GM18873 (cell line): ENCODE results near the gene TIMM23B.
A peak's percentile ranks its signal among the peaks of the same experiment; 100 is the strongest.
"Not testable (repeated sequence)": the region's sequence is repeated elsewhere in the genome, so short reads cannot be mapped to it uniquely, and the experiment has no call there.

Experiments used
- ATAC-seq: cut with Tn5 transposase; IDR thresholded peaks from one replicate; pipeline ENCODE4 v1.9.1; 2021; ENCODE audit warnings: mild to moderate bottlenecking, moderate library complexity, moderate number of reproducible peaks; ENCODE audit not compliant: unreplicated experiment, low FRiP score

Gene TIMM23B, protein sequence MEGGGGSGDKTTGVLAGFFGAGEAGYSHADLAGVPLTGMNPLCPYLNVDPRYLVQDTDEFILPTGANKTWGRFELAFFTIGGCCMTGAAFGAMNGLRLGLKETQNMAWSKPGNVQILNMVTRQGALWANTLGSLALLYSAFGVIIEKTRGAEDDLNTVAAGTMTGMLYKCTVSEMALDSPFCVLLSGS

DNA sequence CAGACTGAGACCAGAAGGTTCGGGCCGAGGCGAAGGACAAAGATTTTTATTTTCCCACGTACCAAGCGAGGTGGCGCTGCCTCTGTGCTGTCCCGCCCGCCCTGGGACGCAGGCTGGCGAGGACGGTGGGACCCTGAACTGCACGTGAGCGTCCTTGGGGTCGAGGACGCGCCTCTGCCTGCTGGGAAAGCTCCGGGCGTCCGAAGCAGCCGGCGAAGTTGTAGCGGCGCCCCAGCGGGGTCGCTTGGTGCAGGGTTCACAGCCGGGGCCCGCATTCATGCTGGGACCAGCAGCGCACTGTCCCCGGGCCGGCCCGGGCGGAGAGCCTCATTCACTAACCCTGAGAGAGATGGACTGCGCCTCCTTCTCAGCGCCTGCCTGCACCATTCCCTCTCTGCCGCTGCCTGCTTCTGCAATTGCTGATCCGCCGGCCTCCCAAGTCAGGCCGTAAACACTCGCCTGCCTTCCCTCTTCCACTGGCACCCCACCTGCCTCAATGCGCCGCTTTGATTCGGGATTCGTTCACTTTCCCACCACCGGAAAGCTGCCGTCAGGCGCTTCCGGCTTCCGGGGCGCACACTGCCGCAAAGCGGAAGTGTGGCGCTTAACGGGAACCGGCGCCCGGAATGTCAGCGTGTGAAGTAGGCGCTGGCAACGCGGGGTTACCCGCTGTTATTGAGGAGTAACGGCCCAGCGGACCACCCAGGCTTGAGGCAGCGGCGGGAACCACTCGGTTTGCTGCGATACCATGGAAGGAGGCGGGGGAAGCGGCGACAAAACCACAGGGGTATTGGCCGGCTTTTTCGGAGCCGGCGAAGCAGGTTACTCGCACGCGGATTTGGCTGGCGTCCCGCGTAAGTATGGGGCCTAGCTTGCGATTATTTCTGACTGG lies at the start of gene TIMM23B, which contains the start of gene PARG:
TIMM23B (plus strand) TSS at position 607 of the 892 bp plus-strand sequence; CDS start at position 749, 142 bp downstream.
PARG (minus strand) TSS at position 581 of the 892 bp plus-strand sequence; CDS start at position 279, 302 bp downstream.
- peak; percentile 60 for ATAC-seq

DNA sequence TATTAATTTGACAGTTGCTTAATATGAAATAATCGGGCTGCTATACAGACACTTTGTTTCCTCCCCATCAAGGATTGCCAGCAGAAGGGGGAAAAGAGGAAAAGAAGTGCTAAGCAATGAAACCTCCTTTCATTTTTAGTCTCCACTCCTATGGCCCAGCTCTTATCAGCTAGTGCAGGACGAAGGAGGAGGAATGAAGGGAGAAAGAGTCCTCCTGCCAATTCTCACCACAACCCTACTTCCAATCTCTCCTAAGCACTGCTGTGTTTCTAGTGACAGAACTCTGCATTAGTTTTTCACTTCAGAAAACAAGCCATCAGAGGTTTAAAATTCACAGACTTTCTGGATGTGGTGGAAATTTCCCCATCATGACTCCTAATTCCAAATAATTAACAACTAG lies 41.9 kb upstream of the TIMM23B start:
- not testable (repeated sequence) for ATAC-seq

DNA sequence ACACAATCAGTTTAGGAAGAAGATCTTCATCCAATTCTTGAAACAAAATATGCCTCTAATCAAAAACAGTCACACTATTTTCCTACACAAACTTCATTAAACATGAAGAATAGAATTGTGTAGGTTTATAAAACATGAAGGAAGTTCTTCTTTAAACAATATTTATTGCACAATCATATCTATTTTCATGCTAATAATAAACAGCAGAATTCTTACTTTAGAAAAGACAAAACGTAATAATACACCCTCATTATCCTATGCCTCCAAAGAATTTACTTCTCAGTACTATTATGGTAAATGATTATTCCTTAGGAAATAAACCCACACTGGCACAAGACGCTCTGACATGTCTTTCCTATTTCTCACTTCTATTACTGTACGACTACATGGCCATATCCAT lies 41.4 kb upstream of the TIMM23B start:
- ATAC-seq, result not testable (repeated sequence)

DNA sequence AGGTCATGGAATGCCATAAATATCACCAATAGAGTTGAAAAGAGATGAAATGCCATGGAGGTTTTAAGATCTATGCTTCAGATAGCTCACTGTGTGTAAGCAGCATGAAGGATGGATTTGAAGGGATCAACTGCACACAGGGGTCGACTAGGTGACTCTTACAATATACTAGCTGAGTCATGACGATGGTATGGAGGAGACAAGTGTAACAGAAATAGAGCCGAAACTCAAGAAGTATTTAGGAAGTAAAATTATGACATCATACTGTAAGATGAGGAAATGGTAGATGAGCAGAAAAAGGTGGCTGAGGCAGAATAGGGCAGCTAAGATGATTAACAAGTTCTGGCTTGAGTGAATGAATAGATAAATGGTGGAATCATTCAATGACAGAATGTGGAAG lies 38.0 kb upstream of the TIMM23B start:
- ATAC-seq, result not testable (repeated sequence)

DNA sequence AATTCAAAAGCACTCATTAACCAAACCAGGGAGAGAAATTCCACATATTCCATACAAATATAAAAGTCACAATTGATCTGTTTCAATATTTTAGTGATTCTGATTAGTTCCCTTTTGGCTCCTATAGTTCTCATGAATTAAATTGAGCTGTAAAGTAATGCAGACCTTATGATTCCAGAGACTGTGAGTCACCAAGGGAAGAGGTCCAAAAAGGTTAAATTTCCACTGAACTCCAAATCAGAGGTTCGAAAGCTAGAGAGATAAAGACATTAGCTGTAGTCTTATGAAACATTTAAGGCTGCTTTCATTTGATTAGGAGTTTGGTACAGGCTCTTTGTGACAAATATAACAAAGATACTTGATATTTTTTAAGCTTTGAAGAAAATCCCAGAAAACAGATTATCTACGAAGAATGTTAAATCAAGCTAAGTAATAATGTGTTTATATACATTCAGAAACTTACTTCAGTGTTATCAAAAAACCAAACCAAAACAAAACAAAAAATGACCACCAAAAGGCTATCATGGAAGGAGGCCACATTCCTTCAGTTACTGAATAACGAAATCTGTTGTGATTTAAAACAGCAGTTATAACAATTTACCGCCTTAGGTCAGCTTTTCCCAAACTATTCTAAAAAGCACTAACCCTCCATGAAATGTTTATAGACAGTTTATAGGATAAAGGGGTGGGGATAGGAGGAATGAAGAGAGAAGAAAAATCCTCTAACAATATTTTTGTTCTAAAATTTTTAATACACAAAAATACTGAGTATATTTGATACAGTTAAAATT lies 33.4 kb upstream of the TIMM23B start:
- ATAC-seq, result not testable (repeated sequence)

DNA sequence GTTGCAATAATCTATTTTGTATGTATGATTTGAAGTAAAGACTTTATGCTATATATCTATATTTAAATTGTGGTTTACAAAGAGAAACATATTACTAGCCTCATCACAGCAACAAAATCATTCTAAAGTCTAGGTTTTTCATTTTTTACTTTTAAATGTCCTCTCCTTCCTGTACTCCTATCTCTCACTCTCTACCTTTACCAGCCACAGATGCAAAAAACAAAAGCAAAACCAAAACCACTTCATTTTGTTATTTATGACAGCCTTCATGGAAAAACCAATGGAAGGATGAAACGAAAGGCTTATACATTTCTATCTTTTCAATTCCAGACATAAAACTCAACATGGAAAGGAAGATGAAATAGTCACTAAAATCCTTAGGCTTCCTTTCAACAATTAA lies 31.6 kb upstream of the TIMM23B start:
- not testable (repeated sequence) for ATAC-seq

DNA sequence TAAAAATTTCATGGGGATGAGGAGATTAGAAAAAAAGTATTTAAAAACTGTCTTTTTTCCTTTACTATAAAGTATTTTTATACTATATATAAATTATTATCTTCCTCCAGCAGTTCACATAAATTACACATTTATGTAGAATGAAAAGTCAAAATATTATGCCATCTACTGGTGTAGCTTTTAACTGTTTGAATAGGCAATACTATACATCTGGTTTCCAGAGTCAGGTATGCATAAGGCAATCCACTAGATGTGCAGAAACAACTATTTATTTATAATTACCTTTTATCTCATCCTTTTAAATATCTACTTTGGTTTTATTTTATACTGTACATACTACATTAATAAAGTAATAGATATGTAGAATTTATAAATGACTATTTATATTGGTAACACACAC lies 25.4 kb upstream of the TIMM23B start:
- not testable (repeated sequence) for ATAC-seq

DNA sequence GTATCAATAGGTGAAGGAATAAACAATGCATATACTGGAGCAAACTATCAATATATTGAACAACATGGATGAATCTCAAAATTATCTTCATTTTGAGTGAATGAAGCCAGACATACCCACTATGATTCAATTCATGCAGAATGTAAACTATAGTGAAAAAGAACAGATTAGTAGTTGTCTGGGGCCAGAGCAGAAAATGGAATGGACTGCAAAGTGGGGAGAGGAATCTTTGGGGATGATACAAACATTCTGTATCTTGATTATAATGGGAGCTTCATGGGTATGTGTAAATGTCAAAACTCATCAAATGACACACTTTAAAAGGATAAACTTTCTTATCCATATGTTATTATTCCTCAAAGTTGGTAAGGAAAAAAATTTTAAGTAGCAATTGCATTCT lies 23.9 kb upstream of the TIMM23B start:
- not testable (repeated sequence) for ATAC-seq

DNA sequence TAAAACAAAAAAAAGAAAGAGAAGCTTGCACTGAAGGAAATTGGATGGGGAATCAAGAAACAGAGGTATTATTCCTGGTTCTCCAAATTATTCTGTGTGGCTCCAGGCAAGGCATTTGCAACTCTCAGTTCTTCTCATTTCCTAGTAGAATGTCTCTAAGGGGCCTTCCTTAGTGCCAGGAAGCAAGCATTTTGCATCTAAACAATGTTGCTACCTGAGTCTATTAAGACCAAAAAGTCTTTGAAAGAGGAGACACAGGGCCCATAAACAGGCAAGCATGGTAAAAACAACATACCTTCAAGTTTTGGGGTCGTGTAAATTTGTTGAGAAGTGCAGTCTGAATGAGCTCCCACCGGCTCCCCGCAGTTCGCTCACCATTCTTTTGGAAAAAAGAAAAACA lies 19.8 kb upstream of the TIMM23B start:
- ATAC-seq, result not testable (repeated sequence)

DNA sequence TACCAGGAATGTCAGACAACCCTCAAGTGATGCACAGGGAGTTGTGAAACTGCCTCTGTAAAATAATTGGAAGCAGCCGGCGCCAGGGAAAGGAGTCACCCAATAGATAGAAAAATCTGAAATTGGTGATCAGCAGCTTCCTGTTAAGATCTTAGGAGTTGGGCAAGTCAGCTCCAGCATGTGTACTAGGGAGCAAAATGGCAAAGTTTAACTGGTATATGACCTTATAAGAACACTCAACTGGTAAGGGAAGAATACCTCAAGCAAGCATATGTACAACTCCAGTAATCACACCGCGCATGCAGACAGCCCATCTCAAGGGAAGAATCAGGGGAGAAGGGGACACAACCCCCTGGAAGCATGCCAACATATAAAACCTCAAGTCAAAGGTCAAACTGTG lies 18.3 kb upstream of the TIMM23B start:
- not testable (repeated sequence) for ATAC-seq

DNA sequence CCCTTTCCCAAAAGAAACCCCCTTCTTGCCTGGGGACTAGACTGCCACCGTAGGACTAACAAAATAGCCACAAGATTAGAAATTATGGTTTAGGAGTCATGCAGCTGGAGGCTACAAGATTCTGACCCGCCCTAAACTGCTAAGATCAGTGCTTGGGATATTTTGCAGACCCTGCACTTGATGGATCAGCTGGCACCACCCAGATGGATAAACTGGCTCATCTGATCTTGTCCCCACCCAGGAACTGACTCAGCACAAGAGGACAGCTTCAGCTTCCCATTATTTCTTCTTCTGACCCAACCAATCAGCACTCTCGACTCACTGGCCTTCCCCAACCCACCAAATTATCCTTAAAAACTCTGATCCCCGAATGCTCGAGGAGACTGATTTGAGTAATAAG lies 10.6 kb upstream of the TIMM23B start:
- ATAC-seq, result not testable (repeated sequence)

DNA sequence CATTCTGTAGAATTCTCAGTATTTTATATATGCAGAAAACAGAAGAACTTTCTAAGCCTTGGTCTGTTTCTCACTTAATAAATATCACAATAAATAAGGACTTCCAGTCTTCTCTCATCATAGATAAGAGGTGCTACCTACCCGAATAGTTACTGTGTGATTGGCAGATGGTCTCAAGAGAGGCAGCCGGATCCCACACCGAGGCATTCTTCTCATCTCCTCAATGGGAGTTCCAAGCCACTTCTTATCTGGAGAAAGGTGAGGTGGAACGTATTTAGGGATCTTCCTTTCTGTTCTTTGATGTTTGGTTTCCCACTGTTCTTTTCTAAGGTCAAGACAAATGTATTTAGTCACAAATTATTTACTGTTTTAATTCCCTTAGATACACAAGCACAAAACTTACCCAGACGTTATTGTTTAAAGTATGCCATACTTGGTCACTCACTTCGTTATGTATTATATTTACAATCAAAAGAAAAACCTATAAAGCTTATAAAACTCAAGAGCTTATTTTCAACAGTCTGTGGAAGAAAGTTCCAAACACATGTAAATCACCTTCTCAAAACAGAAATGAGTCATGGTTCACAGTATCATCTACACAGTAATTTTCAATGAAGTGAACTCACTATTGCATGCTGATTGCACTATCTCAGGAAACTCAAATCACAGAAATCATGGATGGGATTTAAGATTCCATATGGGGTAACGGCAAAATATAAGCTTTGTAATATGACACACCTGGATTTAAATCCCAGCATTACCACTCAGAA lies 9.7 kb upstream of the TIMM23B start:
- ATAC-seq, result not testable (repeated sequence)

DNA sequence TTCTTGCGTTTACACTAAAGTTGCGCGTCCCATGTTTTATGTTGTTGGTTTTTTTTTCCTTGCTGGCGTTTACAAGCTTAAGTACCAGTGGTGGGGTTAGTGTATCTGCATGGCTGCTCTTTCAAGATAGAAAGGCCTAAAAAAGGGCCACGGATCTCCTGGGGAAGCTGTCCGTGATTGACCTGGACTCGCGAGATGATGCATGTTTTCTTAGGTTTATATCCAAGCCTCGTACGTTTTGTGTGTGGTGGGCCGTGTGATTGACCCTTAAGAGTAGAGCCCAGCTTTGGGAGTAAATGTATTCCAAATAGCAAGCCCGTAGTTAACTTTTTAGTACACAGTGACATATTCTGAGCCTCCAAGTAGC lies 469 bp downstream of the TIMM23B start:
- ATAC-seq, result not testable (repeated sequence)

DNA sequence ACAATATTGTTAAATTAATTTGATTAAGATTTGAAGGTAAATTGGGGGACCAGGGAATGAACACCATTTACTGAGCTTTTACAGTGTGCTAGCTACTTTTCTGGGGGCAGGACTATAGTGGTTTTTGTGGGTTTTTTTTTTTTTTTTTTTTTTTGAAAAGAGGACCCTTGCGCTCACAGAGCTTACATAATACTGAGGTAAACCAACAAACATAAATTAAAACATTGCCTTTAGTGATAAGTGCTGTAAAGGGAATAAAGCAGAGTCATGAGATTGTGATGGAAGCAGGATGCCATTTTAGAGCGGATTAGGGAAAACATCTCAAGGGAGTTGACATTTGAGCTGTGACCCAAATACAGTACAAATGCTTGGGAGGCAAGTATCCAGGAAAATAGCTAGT lies 1.8 kb downstream of the TIMM23B start:
- not testable (repeated sequence) for ATAC-seq

DNA sequence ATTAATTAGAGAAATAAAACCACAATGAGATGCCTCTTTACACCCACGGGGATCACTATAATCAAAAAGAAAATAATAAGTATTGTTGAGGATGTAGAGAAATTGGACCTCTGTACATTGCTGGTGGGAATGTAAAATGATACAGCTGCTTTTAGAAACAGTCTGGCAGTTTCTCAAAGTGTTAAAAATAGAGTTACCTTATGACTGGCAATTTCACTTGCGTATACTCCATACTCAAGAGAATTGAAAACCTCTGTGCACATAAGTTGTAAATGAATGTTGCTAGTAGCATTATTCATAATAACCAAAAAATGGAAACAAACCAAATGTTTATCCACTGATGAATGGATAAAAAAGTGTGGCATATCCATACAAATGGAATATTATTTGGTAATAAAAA lies 6.3 kb downstream of the TIMM23B start:
- ATAC-seq, result peak; percentile 69

DNA sequence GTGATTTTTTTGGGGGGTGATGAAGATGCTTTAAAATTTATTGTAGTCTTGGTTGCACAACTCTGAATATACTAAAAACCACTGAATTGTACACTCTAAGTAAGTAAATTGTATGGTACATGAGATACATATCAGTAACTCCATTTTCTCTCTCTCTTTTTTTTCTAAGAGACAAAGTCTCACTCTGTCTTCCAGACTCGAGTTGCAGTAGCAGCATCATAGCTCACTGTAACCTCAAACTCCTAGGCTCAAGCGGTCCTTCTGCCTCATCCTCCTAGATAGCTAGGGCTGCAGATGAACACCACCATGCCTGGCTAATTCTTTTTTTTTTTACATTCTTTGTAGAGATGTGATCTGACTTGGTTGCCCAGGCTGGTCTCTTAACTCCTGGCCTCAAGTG lies 6.9 kb downstream of the TIMM23B start:
- not testable (repeated sequence) for ATAC-seq

DNA sequence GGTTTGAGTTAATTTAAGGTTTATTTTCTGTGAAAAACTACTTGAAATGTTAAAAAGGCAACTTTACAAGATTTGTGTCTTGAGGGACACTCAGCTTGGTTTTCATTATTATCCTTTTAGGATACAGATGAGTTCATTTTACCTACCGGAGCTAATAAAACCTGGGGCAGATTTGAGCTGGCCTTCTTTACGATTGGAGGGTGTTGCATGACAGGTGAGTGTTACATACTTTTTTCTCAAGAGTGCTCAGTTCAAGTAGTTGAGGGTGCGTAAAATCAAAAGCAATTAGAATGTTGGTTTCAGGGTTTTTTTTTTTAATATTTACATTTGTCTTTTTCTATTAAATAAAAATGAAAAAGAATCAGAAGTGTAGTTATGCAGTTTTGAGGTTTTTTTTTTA lies 10.2 kb downstream of the TIMM23B start:
- ATAC-seq, result not testable (repeated sequence)

DNA sequence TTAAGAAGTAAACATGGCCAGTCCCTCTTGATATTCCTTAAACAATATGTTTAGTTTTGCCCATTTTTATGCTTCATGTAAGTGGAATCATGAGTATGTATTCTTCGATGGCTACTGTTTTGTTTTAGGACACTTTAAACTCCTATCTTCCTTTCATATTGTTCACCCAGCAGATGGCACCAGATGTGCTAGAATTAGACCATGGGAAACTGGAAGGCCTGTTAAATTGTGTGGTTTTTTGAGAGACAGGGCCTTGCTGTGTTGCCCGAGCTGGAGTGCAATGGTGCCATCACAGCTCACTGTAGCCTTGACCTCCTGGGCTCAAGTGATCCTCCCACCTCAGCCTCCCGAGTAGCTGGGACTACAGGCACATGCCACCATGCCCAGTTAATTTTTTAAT lies 11.3 kb downstream of the TIMM23B start:
- ATAC-seq, result not testable (repeated sequence)

DNA sequence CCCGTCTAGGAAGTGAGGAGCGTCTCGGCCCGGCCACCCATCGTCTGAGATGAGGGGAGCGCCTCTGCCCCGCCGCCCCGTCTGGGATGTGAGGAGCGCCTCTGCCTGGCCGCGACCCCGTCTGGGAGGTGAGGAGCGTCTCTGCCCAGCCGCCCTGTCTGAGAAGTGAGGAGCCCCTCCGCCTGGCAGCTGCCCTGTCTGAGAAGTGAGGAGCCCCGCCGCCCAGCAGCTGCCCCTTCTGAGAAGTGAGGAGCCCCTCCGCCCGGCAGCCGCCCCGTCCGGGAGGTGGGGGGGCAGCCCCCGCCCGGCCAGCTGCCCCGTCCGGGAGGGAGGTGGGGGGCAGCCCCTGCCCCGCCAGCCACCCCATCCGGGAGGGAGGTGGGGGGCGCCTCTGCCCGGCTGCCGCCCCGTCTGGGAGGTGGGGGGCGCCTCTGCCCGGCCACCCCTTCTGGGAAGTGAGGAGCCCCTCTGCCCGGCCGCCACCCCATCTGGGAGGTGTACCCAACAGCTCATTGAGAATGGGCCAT lies 28.5 kb downstream of the TIMM23B start:
- ATAC-seq, result not testable (repeated sequence)

DNA sequence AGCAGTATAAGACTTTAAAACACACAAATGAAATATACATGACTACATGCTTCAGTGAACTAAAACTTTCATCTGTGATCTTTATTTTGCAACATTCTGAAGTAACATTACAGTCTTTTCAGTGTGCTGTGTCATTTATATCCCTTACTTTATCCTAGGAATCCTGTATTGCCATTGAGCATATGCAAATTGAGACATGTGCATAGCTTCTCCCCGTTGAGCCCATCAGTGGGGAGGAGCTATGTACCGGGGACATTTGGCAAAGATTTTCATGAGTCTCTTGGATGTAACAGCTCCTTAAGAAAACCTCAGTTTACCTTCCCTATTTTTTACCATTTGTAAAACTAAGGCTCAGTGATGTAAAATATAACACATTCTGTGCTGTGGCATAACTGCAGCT lies 29.6 kb downstream of the TIMM23B start:
- not testable (repeated sequence) for ATAC-seq
